Transverse colon (tissue), 4 donors: ENCODE measurements around the gene RABGAP1L. TPM values are rescaled to one million over a fixed set of nuclear protein-coding genes. Genes with fewer than 3 reads are reported as not detected.
"Not testable (repeated sequence)": the region's sequence is repeated elsewhere in the genome, so short reads cannot be mapped to it uniquely, and the experiment has no call there.

Source experiments
- DNase-seq: peaks from one replicate; pipeline ENCODE4 v3.0.0-alpha.2; 2019
- H3K27ac ChIP-seq, 4 donors: fragments of 200-600 bp; sonication (generic); 2 replicates each; pipeline ENCODE4 v1.5.1; 2016 to 2018; ENCODE audit warnings: inconsistent platforms in 4 of 4
- H3K27me3 ChIP-seq: fragments of 200-600 bp; sonication (generic); 2 replicates; pipeline ENCODE4 v1.5.1; 2017; ENCODE audit warnings: inconsistent platforms
- H3K36me3 ChIP-seq, 4 donors: fragments of 200-600 bp; sonication (generic); 2 replicates each; pipeline ENCODE4 v1.5.1; 2017 to 2019; ENCODE audit warnings: inconsistent platforms in 4 of 4
- H3K4me1 ChIP-seq, 4 donors: fragments of 200-600 bp; sonication (generic); 2 replicates each; pipeline ENCODE4 v1.5.1; 2017 to 2020; ENCODE audit warnings: inconsistent platforms in 4 of 4
- H3K4me3 ChIP-seq, 4 donors: fragments of 200-600 bp; sonication (generic); 1 replicate in 1 of 4; 2 replicates in 3 of 4; pipeline versions ENCODE4 v1.5.1 to v1.6.1; 2017 to 2019; ENCODE audit warnings: inconsistent platforms in 4 of 4
- H3K9me3 ChIP-seq, 2 donors: fragments of 200-600 bp; sonication (generic); 2 replicates each; pipeline ENCODE4 v1.5.1; 2017 to 2019; ENCODE audit warnings: inconsistent platforms in 2 of 2
- EP300 ChIP-seq: sonication (generic); formaldehyde crosslinking; IDR thresholded peaks from one replicate; pipeline ENCODE4 v1.6.1; 2017; ENCODE audit warnings: antibody characterized with exemption, low read depth
- POLR2A ChIP-seq: fragments of 450-650 bp; IDR thresholded peaks from one replicate; pipeline ENCODE4 v1.6.1; 2016; ENCODE audit warnings: antibody characterized with exemption, mild to moderate bottlenecking, moderate library complexity
- POLR2AphosphoS5 ChIP-seq, 3 donors: sonication (generic); formaldehyde crosslinking; IDR thresholded peaks; one replicate each; pipeline ENCODE4 v1.6.1; 2016; ENCODE audit warnings: antibody characterized with exemption in 3 of 3
- WGBS, 2 donors: methylation state at CpG; one replicate each; pipeline ENCODE4 v1.1.5; 2018; ENCODE audit warnings: low coverage in 1 of 2; 5-methylcytosine and 5-hydroxymethylcytosine counted together
- in situ Hi-C, 4 donors: fragments of 200-750 bp; cut with MboI; loops; one replicate each; pipeline versions ENCODE4 v1.15.0 to v1.15.1; 2017; ENCODE audit warnings: low sequenced_read_pairs in 3 of 4, low pct_ligation_motif_present in 1 of 4, low pct_unique_long_range_greater_than_20kb in 1 of 4
- intact Hi-C: fragments of 100-400 bp; cut with DNase I; formaldehyde crosslinking; loops from one replicate; pipeline ENCODE4 v1.15.1; 2023; ENCODE audit warnings: low total_unique reads
- total RNA-seq, 4 donors: library from RNA; depleted of rRNA; stranded (reverse); fragments of >200 nt; gene quantifications; one replicate each; pipeline ENCODE4 v1.1.0, GENCODE V29; 2016
- TF ChIP-seq, protein P1 (sequence below), 5 experiments: fragments of 200-600 bp in 3 of 5; fragments of 450-650 bp in 2 of 5; sonication (generic) in 3 of 5; IDR thresholded peaks; 1 replicate in 2 of 5; 2 replicates in 3 of 5; pipeline ENCODE4 v1.5.1; 2016 to 2017; ENCODE audit warnings: antibody characterized with exemption in 5 of 5, inconsistent platforms in 3 of 5, mild to moderate bottlenecking in 2 of 5, moderate library complexity in 1 of 5

Gene RABGAP1L
- total RNA-seq, 4 donors from 2014 or later = 68.9 to 127 (median 99.9) TPM

GRCh38 chr1:174550296-174550695 is 391.0 kb downstream of the RABGAP1L start:
- H3K4me1 ChIP-seq = no peaks in the 10 kb centered on the region
- 93 to 100% methylated on average over 3 of the region's 3 CpGs for WGBS, 2 donors
- no peak overlapping the region for H3K27ac ChIP-seq
- H3K4me3 ChIP-seq = no peak overlapping the region
- in situ Hi-C loops (no loop called here), intact Hi-C loops (no loop called here)
- TF ChIP-seq EP300 (no peak), POLR2A (no peak), POLR2AphosphoS5 (IDR thresholded peaks at IDR 0.05) (no peak)
- H3K9me3 ChIP-seq = peaks cover 0 to 4% of the 10 kb centered on the region in 2 donors
- no peak for DNase-seq
- no peaks in the 10 kb centered on the region for H3K36me3 ChIP-seq
- H3K27me3 ChIP-seq = no peaks in the 10 kb centered on the region

GRCh38 chr1:174556392-174556791 is 397.1 kb downstream of the RABGAP1L start:
- no peak overlapping the region for H3K27ac ChIP-seq
- no peak overlapping the region for H3K4me3 ChIP-seq
- DNase-seq = no peak
- TF ChIP-seq POLR2AphosphoS5 (IDR thresholded peaks at IDR 0.05) (no peak), POLR2A (no peak), EP300 (no peak)
- TF ChIP-seq, protein P1, sequence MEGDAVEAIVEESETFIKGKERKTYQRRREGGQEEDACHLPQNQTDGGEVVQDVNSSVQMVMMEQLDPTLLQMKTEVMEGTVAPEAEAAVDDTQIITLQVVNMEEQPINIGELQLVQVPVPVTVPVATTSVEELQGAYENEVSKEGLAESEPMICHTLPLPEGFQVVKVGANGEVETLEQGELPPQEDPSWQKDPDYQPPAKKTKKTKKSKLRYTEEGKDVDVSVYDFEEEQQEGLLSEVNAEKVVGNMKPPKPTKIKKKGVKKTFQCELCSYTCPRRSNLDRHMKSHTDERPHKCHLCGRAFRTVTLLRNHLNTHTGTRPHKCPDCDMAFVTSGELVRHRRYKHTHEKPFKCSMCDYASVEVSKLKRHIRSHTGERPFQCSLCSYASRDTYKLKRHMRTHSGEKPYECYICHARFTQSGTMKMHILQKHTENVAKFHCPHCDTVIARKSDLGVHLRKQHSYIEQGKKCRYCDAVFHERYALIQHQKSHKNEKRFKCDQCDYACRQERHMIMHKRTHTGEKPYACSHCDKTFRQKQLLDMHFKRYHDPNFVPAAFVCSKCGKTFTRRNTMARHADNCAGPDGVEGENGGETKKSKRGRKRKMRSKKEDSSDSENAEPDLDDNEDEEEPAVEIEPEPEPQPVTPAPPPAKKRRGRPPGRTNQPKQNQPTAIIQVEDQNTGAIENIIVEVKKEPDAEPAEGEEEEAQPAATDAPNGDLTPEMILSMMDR (IDR thresholded peaks at IDR 0.05) = no peak
- no peaks in the 10 kb centered on the region for H3K9me3 ChIP-seq
- intact Hi-C loops = no loop called here
- 100% methylated on average over 1 of the region's 1 CpG for WGBS, 2 donors
- in situ Hi-C loops = no loop called here
- no peaks in the 10 kb centered on the region for H3K4me1 ChIP-seq
- no peaks in the 10 kb centered on the region for H3K36me3 ChIP-seq
- no peaks in the 10 kb centered on the region for H3K27me3 ChIP-seq

DNA sequence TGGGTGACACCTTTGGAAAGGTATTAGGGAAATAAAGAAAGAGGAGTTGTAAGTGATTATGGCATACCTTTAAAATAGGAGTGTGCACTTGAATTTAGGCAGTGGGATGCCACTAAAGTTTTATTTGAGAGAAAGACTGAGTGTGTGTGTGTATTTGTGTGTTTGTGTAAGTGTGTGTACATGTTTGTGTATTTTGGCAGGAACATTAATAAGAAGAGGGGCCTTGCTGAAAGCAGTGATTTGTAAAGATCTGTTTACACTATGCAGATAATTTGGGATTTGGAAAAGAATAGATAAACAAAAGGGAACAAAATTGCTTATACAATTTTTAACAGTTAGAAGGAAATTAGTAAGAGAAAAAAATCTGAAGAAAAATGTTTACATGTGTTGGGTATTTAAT is 409.2 kb downstream of the RABGAP1L start:
- no peak for TF ChIP-seq POLR2A
- no peak for TF ChIP-seq EP300
- TF ChIP-seq, protein P1 (IDR thresholded peaks at IDR 0.05) = no peak
- TF ChIP-seq POLR2AphosphoS5 (IDR thresholded peaks at IDR 0.05) = no peak
- no peak for DNase-seq
- Histone ChIP-seq H3K4me3 (no peak overlapping the region), H3K27ac (no peak overlapping the region), H3K27me3 (no peaks in the 10 kb centered on the region), H3K4me1 (no peaks in the 10 kb centered on the region), H3K36me3 (no peaks in the 10 kb centered on the region), H3K9me3 (no peaks in the 10 kb centered on the region)
- in situ Hi-C loops (no loop called here), intact Hi-C loops (no loop called here)

DNA sequence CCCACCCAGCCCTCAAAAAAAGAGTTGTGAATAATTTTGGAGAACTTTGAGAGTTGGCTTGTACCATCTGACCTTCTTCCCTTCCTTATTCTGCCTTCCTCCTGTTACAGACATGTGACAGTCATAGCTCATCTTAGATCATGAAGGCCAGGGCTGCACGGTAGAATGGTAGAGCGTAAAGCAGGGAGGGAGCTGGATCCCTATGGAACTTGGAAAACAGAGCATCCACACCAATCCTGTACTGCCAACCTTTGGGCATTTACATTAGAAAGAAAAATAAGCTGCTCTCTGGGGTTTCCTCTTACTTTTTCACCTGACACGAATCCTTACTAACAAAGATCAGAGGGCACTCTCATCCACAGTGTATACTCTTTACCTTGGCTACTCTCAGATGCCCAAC is 409.9 kb downstream of the RABGAP1L start:
- TF ChIP-seq POLR2AphosphoS5 (IDR thresholded peaks at IDR 0.05) (no peak), POLR2A (no peak), EP300 (no peak)
- TF ChIP-seq, protein P1 (IDR thresholded peaks at IDR 0.05) = no peak
- no peak overlapping the region for H3K27ac ChIP-seq
- 93 to 96% methylated on average over 3 of the region's 3 CpGs for WGBS, 2 donors
- no peak for DNase-seq
- H3K9me3 ChIP-seq = peaks cover 0 to under 1% of the 10 kb centered on the region in 2 donors
- intact Hi-C loops (no loop called here), in situ Hi-C loops (no loop called here)
- H3K27me3 ChIP-seq = no peaks in the 10 kb centered on the region
- no peak overlapping the region for H3K4me3 ChIP-seq
- H3K4me1 ChIP-seq = no peaks in the 10 kb centered on the region
- no peaks in the 10 kb centered on the region for H3K36me3 ChIP-seq

- DNase-seq = no peak
- Histone ChIP-seq H3K36me3 (no peaks in the 10 kb centered on the region), H3K27ac (no peak overlapping the region), H3K4me3 (no peak overlapping the region), H3K4me1 (no peaks in the 10 kb centered on the region), H3K9me3 (peaks cover 3 to 10% of the 10 kb centered on the region in 2 donors), H3K27me3 (no peaks in the 10 kb centered on the region)
- TF ChIP-seq EP300 (no peak), POLR2AphosphoS5 (IDR thresholded peaks at IDR 0.05) (no peak), POLR2A (no peak)
- TF ChIP-seq, protein P1 (IDR thresholded peaks at IDR 0.05) = no peak
- in situ Hi-C loops (no loop called here), intact Hi-C loops (no loop called here)
- WGBS, 2 donors = 79% methylated on average over 1 of the region's 1 CpG; no CpG with 5 or more reads in 1 of the 2 donors
Observed at GRCh38 chr1:174572771-174573170, 413.5 kb downstream of the RABGAP1L start.

- DNase-seq, H3K36me3 ChIP-seq, H3K4me3 ChIP-seq, intact Hi-C loops, H3K4me1 ChIP-seq, in situ Hi-C loops, H3K27ac ChIP-seq, H3K27me3 ChIP-seq: not testable (repeated sequence)
- peaks cover 3 to 10% of the 10 kb centered on the region in 2 donors for H3K9me3 ChIP-seq
- 91 to 95% methylated on average over 4 to 6 of the region's 6 CpGs for WGBS, 2 donors
Observed at GRCh38 chr1:174576120-174576519, 416.8 kb downstream of the RABGAP1L start.
